Gastrocnemius medialis (tissue), 4 donors: ENCODE data around the gene SIGLEC7. TPM values are rescaled to one million over a fixed set of nuclear protein-coding genes. Genes with fewer than 3 reads are reported as not detected.

Source experiments
- ATAC-seq, 2 donors: fragments of 150-250 bp; one replicate each; pipeline ENCODE4 v1.9.1; 2016
- DNase-seq, 2 donors: peaks; one replicate each; pipeline ENCODE4 v3.0.0-alpha.2; 2019
- H3K27ac ChIP-seq, 4 donors: fragments of 200-600 bp; sonication (generic); 1 replicate in 1 of 4; 2 replicates in 3 of 4; pipeline ENCODE4 v1.5.1; 2016 to 2018; ENCODE audit warnings: mild to moderate bottlenecking in 2 of 4, moderate library complexity in 1 of 4
- H3K27me3 ChIP-seq, 3 donors: fragments of 200-600 bp; sonication (generic) in 2 of 3; 1 replicate in 1 of 3; 2 replicates in 2 of 3; pipeline versions ENCODE4 v1.5.1 to v1.6.0; 2016 to 2019; ENCODE audit warnings: mild to moderate bottlenecking in 1 of 3, moderate library complexity in 1 of 3
- H3K36me3 ChIP-seq, 2 donors: fragments of 200-600 bp; sonication (generic) in 1 of 2; one replicate each; pipeline ENCODE4 v1.5.1; 2017 to 2018
- H3K4me1 ChIP-seq, 2 donors: fragments of 200-600 bp; sonication (generic) in 1 of 2; one replicate each; pipeline ENCODE4 v1.5.1; 2016 to 2017; ENCODE audit warnings: mild to moderate bottlenecking in 2 of 2
- H3K4me3 ChIP-seq, 4 donors: fragments of 200-600 bp; sonication (generic) in 3 of 4; 1 replicate in 1 of 4; 2 replicates in 3 of 4; pipeline ENCODE4 v1.5.1; 2016 to 2019; ENCODE audit warnings: mild to moderate bottlenecking in 2 of 4
- H3K9me3 ChIP-seq, 3 donors: fragments of 200-600 bp; sonication (generic) in 2 of 3; 1 replicate in 1 of 3; 2 replicates in 2 of 3; pipeline ENCODE4 v1.5.1; 2016 to 2019
- POLR2A ChIP-seq, 2 donors: fragments of 450-650 bp; IDR thresholded peaks; one replicate each; pipeline ENCODE4 v1.6.1; 2017; ENCODE audit warnings: antibody characterized with exemption in 2 of 2, mild to moderate bottlenecking in 2 of 2, moderate library complexity in 2 of 2
- in situ Hi-C, 4 donors: fragments of 200-750 bp; cut with MboI; loops; one replicate each; pipeline versions ENCODE4 v1.15.0 to v1.8.0; 2017; ENCODE audit warnings: low sequenced_read_pairs in 4 of 4
- intact Hi-C: fragments of 100-400 bp; cut with DNase I; formaldehyde crosslinking; loops from one replicate; pipeline ENCODE4 v1.15.1; 2023; ENCODE audit warnings: low total_unique reads
- total RNA-seq, 4 donors: library from RNA; depleted of rRNA; stranded (reverse); fragments of >200 nt; gene quantifications; one replicate each; pipeline versions ENCODE4 v1.1.0 to v1.2.3, GENCODE V29; 2016
- TF ChIP-seq, protein P1 (sequence below), 5 experiments: fragments of 450-650 bp in 3 of 5; fragments of 200-600 bp in 2 of 5; sonication (generic) in 2 of 5; IDR thresholded peaks in 4 of 5; conservative IDR thresholded peaks in 1 of 5; 1 replicate in 4 of 5; 2 replicates in 1 of 5; pipeline ENCODE4 v1.5.1; 2016 to 2019; ENCODE audit warnings: antibody characterized with exemption in 5 of 5, mild to moderate bottlenecking in 3 of 5, moderate library complexity in 3 of 5

SIGLEC7 gene
- total RNA-seq, 4 donors from 2014 or later, result 0.13 to 0.97 (median 0.23) TPM; not detected in 1

DNA sequence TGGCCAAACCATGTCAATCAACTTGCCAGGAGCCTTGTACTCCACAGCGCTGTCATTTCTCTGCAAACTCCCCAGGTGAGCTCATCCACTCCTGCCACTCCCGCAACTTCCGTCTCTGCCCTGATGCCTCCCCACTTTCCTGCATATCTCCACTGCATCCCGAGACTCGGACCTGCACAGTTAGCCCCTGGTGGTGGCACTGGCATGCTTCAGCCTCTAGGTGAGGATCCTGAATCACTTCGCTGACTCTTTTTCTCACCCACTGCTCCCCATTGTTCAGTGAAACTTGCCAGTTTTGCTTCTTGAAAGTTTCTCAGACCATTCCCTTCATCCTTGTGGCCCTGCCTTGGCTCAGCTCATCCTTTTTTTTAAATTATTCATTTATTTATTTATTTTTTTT is 30.5 kb upstream of the SIGLEC7 start:
- Histone ChIP-seq H3K36me3 (no peaks in the 10 kb centered on the region), H3K27ac (no peak overlapping the region), H3K27me3 (peaks cover 0 to 3% (median 0%) of the 10 kb centered on the region in 3 donors), H3K4me1 (peaks cover 8 to 14% of the 10 kb centered on the region in 2 donors), H3K4me3 (no peak overlapping the region), H3K9me3 (no peaks in the 10 kb centered on the region)
- intact Hi-C loops (no loop called here), in situ Hi-C loops (loop anchor here in 1 of 4 donors (25.0 kb wide), 1 partner anchor 476 kb away; no protein-coding TSS in a partner anchor)
- TF ChIP-seq, protein P1, sequence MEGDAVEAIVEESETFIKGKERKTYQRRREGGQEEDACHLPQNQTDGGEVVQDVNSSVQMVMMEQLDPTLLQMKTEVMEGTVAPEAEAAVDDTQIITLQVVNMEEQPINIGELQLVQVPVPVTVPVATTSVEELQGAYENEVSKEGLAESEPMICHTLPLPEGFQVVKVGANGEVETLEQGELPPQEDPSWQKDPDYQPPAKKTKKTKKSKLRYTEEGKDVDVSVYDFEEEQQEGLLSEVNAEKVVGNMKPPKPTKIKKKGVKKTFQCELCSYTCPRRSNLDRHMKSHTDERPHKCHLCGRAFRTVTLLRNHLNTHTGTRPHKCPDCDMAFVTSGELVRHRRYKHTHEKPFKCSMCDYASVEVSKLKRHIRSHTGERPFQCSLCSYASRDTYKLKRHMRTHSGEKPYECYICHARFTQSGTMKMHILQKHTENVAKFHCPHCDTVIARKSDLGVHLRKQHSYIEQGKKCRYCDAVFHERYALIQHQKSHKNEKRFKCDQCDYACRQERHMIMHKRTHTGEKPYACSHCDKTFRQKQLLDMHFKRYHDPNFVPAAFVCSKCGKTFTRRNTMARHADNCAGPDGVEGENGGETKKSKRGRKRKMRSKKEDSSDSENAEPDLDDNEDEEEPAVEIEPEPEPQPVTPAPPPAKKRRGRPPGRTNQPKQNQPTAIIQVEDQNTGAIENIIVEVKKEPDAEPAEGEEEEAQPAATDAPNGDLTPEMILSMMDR (IDR thresholded peaks at IDR 0.05 in 4 of 5, conservative IDR thresholded peaks at IDR 0.05 in 1 of 5), result no peak
- no peak for TF ChIP-seq POLR2A (IDR thresholded peaks at IDR 0.05)
- no peak for DNase-seq
- ATAC-seq, result no peak

DNA sequence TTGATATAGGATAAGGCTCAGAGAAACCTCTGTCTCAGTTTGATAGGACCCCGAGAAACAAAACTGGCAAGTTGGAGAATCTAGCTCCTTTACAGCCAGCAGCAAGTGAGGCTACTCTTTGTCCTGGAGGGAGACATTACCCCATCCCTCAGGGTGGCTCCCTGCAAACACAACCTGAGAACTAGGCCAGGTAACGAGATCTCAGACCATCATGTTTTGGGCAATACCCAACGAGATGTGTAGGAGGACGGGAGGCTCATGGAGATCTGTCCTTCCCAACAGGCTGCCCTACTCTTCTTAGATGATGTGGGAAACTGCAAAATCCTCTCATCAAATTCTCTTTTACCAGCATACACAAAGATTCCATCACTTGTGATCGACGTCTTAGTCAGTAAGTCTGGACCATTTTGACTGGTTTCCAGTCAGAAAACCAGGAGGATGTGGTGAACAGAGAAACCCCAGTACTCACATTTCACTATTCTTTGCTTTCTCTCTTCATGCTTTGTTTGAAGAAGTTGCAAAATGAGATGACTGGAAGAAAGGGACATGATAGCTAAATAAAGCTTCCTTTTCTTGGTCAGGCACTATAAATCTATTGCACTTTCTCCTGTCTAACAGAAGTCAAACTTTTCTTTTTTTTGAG is 27.9 kb upstream of the SIGLEC7 start:
- intact Hi-C loops, result no loop called here
- ATAC-seq, result no peak
- no peak for DNase-seq
- H3K4me3 ChIP-seq, result no peak overlapping the region
- no peaks in the 10 kb centered on the region for H3K9me3 ChIP-seq
- peaks cover 0 to 6% (median 0%) of the 10 kb centered on the region in 3 donors for H3K27me3 ChIP-seq
- in situ Hi-C loops, result loop anchor here in 1 of 4 donors (25.0 kb wide), 1 partner anchor 473 kb away; no protein-coding TSS in a partner anchor
- H3K4me1 ChIP-seq, result no peaks in the 10 kb centered on the region
- H3K27ac ChIP-seq, result no peak overlapping the region
- TF ChIP-seq POLR2A (IDR thresholded peaks at IDR 0.05), result no peak
- TF ChIP-seq, protein P1 (IDR thresholded peaks at IDR 0.05 in 4 of 5, conservative IDR thresholded peaks at IDR 0.05 in 1 of 5), result no peak
- no peaks in the 10 kb centered on the region for H3K36me3 ChIP-seq

DNA sequence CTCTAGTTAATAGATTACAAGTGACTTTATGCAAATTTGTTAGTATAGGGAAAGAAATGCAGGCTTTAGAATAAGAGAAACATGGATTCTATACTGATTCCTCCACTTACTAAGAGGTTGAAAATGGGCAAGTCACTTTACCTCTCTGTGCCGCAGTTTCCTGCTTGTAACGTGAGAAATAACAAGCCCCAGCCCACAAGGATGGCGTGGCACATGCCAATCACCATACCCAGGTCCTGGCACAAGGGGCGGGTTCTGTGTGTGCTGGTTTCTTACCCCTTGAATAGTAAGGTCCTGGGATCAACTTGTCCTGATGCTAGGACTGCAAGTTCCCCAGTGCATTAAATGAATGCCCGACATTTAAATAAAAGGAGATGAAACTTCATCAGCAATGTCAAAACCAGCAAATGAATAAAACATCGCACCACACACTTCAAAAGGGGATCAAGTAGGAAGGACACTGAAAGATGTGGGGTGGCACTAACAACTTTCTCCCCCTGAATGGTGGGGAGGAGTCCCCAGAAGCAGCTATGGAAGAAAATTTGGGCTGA is 25.3 kb upstream of the SIGLEC7 start:
- no peak for TF ChIP-seq POLR2A (IDR thresholded peaks at IDR 0.05)
- TF ChIP-seq, protein P1 (IDR thresholded peaks at IDR 0.05 in 4 of 5, conservative IDR thresholded peaks at IDR 0.05 in 1 of 5), result no peak
- H3K27ac ChIP-seq, result no peak overlapping the region
- DNase-seq (no peak), ATAC-seq (no peak)
- intact Hi-C loops, result no loop called here
- no peaks in the 10 kb centered on the region for H3K4me1 ChIP-seq
- in situ Hi-C loops, result loop anchor here in 1 of 4 donors (25.0 kb wide), 1 partner anchor 470 kb away; no protein-coding TSS in a partner anchor
- no peaks in the 10 kb centered on the region for H3K36me3 ChIP-seq
- no peak overlapping the region for H3K4me3 ChIP-seq
- H3K27me3 ChIP-seq, result peaks cover 0 to 6% (median 0%) of the 10 kb centered on the region in 3 donors
- H3K9me3 ChIP-seq, result no peaks in the 10 kb centered on the region

DNA sequence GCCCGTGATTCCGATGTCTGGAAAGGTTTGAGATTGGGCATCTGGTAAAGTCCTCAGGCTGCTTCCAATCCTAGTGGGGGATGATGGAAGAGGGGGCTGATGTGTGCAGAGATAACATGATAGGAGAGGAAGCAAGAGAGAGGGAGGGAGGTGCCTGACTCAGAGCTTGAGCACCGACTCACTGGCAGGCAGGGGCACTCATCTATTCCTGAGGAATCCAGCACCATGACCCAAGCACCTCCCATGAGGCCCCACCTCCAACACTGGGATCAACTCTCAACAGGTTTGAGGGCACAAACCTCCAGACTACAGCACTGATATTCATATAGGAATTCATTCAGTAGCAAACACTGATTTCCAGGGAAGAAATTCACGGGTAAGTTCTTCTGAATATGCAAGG is 23.0 kb upstream of the SIGLEC7 start:
- intact Hi-C loops, result no loop called here

More for the DNA sequence above, 23.0 kb upstream of the SIGLEC7 start:
- no peak for TF ChIP-seq POLR2A (IDR thresholded peaks at IDR 0.05)
- TF ChIP-seq, protein P1 (IDR thresholded peaks at IDR 0.05 in 4 of 5, conservative IDR thresholded peaks at IDR 0.05 in 1 of 5), result no peak
- Histone ChIP-seq H3K27ac (no peak overlapping the region), H3K27me3 (peaks cover 0 to 6% (median 0%) of the 10 kb centered on the region in 3 donors), H3K36me3 (no peaks in the 10 kb centered on the region), H3K4me3 (no peak overlapping the region), H3K9me3 (no peaks in the 10 kb centered on the region), H3K4me1 (no peaks in the 10 kb centered on the region)
- DNase-seq (no peak), ATAC-seq (no peak)
- in situ Hi-C loops, result loop anchor here in 1 of 4 donors (25.0 kb wide), 1 partner anchor 468 kb away; no protein-coding TSS in a partner anchor
